GM19023 (cell line): ENCODE data around the gene TMEM91.
"Not testable (repeated sequence)": the region's sequence is repeated elsewhere in the genome, so short reads cannot be mapped to it uniquely, and the experiment has no call there.

ENCODE experiments used
- ATAC-seq: cut with Tn5 transposase; IDR thresholded peaks from one replicate; pipeline ENCODE4 v1.9.1; 2021; ENCODE audit warnings: mild to moderate bottlenecking, moderate library complexity; ENCODE audit not compliant: unreplicated experiment

The TMEM91 gene

DNA sequence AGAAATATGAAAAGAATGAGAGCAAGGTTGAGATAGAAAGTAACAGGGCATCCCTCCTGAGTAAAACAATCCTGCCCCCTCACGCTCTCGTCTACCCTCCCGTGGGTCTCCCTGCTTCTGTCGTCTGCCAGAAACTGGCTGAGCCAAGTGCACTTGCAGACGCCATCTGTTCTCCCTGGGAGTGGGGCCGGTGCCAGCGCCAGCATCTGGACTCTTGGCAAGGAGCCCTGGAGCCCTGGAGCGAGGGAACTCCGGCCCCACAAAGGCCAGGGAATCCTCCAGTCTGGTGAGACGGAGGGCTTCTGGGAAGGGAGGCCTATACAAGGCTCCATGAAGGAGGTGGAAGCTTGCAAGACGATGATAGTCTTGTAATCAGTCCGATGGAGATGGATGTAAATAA is 2.3 kb upstream of the TMEM91 start:
- no peak for ATAC-seq

DNA sequence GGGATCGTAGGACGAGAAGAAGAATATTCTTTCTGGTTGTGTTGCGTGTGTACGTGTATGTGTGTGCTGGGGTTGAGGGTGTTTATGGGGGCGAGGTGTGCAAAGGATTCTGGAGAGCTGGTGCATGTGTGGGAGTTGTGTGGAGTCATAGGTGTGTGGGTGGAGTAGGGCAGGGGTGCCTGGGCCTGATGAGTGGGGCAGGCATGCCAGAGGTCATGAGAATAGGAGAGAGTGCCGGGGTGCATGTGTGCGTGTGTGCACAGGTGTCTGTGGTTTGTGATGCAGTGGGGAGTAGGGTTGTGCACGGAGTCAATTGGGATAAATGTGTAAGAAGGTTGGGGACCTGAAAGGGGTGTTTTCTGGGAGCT is 649 bp downstream of the TMEM91 start:
- no peak for ATAC-seq

DNA sequence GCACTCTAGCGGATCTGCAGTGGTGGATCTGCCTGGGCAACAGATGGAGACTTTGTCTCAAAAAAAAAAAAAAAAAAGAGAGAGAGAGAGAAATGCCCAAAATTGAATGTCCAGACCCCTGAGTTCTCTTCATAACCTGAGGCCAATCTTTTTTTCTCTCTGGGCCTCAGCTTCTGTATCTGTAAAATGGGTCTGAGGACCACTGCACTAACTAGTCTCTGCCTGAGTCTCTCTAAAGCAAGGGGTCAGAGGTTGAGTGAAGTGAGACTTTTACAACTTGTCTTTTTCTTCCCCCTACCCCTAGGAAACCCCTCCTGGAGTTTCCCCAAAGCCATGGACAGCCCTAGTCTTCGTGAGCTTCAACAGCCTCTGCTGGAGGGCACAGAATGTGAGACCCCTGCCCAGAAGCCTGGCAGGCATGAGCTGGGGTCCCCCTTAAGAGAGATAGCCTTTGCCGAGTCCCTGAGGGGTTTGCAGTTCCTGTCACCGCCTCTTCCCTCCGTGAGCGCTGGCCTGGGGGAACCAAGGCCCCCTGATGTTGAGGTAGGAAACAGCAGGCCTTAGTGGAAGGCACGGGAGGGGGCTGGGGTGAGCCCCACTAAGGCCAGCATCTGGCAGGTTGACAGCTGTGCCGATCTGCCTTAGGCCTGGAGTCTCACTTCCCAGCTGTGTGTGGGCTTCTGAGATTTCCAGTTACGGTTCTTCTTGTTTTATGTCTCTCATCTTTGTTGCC is 1.8 kb downstream of the TMEM91 start:
- no peak for ATAC-seq

DNA sequence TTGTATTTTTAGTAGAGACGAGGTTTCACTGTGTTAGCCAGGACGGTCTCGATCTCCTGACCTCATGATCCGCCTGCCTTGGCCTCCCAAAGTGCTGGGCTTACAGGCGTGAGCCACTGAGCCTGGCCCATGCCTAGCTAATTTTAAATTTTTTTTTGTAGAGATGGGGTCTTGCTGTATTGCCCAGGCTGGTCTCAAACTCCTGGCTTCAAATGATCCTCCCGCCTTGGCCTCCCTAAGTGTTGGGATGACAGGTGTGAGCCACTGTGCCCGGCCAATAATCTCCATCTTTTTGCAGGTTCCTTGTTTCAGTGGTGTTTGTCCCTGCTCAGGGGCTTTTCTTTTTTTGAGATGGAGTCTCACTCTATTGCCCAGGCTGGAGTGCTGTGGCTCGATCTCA is 5.2 kb downstream of the TMEM91 start:
- ATAC-seq, result not testable (repeated sequence)

DNA sequence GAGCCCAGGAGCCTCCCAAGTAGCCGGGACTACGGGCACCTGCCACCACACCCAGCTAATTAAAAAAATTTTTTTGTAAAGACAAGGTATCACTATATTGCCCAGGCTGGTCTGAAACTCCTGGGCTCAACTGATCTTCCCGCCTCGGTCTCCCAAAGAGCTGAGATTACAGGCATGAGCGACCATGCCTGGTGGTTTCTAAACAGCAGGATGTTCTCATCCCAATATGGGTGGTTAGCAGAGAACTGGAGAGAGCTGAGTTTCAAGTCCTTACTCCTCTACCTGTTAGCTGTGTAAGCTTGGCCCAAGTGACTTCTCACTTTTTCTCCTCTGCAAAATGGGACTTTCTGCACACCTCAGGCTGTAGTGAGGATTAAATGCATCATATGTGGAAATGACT is 8.0 kb downstream of the TMEM91 start:
- no peak for ATAC-seq

DNA sequence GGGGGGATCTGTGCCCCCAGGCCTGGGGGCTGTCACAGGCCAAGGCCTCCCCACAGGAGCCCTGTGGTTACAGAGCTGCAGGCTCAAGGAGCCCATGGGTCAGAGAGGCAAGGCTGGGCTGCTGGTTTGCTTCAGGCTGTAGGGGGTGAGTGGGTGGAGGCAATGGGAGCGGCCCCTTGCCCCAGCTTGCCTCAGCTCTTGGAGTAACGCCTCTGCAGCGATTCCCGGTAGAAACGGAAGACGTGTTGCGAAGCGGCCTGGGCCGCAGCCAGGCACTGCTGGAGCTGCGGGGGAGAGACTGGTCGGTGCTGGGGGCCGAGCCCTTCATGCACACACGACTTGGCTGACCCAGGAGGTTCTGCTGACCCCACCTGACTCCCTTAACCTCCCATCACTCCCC is 10.1 kb downstream of the TMEM91 start:
- ATAC-seq, result no peak

DNA sequence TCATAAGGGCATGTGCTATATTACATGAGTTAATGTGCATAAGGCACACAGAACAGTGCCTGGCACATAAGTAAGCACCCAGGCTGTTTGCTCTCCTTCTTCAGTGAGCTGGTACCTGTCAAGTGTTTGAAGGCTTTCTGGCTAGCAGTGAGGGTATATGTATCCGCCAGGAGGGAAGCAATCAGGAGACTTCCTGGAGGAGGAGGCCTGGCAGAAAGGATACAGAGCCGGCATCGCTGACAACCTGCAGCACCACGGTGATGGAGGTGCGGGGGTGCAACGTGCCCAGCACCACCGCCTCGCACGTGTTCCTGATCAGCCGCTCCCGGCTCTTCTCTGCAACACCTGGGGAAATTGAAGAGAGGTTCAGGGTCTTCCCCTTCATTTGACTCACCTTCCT is 15.3 kb downstream of the TMEM91 start:
- ATAC-seq, result no peak

DNA sequence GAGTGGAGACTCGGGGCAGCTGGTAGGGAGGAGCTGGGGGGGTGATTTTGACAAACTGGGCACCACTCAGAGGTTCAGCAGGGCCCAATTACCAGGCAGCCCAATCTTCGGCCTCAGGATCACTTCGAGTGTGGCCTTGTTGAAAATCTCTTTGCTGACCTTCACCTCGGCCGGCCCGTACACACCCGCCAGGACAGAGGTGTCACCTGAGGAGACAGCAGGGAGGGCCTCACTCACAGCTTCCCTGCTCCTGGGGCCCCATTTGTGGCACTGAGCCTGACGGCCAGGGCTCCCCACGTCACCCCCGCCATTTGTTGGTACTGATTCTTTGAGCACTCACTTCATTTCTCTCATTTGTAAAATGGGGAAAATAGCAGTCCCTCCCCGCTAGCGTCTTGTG is 16.4 kb downstream of the TMEM91 start:
- no peak for ATAC-seq

DNA sequence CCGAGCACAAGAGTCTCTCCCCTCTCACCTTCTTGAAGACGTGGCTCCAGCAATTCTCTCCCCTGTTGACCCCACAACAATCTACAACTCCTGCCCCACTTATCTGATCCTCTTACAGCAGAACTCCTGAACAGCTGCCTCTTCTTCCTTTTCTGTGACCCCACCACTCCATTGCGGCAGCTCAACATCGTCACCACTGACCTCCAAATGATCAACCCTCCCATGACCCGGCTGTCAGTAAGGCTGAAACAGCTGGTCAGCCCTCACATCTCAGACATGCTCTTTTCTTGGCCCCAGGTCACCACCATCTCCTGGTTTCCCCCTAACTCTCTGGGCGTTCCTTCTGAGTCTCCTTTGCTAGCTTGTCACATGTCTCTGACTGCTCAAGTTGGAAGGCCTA is 19.0 kb downstream of the TMEM91 start:
- ATAC-seq, result no peak

DNA sequence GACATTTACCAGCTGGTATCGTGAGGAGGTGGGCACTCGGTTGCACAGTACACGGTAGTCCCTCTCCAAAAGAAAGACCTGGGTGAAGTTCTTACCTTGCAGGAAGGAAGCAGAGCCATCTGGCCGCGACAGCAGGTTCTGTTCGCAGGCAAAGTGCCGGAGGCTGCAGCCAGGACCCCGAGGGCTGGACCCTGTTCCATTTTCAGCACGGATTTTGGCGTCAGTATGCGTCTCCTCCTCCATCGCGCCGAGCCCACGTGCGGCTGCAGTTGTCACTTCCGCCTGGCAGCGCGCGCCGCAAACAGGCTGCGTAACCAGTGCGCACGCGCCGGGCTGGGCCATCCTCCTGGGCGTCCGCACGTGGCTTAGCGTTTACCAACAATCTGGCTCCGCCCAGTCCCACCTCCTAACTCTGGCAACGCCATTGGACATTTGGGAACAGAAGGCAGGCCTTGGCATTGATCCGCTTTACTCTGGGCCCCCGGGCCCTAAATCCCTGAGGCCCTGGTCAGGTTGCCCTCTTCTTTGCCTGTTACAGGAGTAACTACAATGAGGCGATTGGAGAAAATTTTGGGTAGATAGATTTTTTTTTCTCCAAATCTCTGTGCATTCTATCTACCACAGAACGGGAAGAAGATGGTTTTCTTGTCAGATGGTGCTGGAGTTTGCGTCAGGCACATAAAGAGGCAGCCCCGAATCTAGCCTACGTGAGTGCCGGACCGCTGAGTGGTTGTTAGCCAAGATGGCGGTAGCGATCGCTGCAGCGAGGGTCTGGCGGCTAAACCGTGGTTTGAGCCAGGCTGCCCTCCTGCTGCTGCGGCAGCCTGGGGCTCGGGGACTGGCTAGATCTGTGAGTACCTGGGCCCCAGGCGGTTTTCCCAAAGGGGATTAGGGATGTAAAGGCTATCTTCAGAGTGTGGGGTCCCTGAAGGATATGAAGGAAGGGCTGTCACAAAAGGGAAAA is 21.0 kb downstream of the TMEM91 start, which contains the start of the genes BCKDHA and EXOSC5:
BCKDHA (plus strand) TSS at position 733 of the 964 bp plus-strand sequence; CDS start at position 743, 10 bp downstream.
EXOSC5 (minus strand) TSS at position 274 of the 964 bp plus-strand sequence; CDS start at position 243, 31 bp downstream.
- ATAC-seq, result peak; percentile 88

DNA sequence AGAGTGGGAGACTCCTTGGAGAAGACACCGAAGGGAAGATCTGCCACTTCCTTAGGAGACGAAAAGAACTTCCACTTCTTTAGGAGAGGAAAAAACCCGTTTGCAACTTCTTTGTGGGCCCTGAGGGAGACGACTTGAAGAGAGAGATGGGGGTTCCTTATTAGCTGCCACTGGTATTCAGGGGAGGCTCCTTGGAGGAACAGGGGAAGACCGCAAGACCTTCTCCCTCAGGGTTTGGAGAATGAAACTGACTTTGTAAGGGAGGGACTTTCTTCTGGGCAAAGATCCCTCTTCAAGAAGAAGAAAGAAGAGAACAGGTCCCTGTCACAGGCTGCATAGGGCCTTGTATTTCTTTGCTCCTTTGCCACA is 21.7 kb downstream of the TMEM91 start:
- no peak for ATAC-seq

DNA sequence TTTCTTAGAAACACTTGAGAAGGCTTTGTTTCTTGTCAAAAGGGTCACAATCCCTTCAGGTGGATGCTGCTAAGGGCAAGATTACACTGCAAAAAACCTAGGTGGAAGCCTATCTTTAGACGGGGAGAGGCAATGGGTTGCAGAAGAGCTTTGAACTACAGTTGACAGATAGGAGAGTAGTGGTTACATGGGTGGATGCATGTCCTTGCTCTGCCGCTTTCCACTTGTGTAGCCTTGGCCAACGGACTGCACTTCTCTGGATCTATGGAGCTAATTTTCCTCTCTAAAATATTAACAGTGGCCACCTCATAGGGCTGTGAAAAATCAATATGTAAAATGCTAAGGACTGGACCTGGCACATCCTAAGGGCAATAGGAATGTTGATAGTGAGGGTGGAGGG is 22.3 kb downstream of the TMEM91 start:
- no peak for ATAC-seq

DNA sequence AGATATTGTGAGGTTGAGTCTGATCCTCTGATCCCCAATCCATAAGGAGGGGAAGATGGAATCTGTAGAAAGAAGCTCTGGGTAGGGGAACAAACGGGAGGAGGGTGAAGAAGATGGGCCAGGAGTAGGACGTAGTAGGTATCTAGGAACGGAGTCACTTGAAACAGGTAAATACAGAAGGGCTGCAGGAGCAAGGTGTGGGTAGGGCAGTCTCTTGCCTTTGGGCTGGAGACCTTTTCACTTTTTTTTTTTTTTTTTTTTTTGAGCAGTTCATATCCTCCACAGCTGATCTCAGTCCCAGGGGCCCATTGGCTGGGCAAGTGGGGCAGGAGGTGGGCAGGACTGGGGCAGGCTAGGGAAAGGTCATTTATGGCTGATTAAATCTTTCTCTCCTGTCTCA is 22.8 kb downstream of the TMEM91 start:
- ATAC-seq, result no peak

DNA sequence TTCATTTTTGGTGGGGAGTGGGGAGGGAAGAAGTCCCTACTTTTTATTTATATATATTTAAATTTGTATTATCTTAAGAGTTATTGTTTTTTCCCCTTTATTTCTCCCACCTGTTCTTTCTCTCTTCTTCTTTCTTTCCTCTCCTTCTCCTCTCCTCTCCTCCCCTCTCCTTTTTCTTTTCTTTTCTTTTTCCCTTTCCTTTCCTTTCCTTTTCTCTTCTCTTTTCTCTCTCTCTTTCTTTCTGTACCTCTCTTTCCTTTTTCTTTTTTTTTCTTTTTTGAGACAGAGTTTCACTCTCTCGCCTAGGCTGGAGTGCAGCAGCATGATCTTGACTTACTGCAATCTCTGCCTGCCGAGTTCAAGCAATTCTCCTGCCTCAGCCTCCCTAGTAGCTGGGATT is 23.2 kb downstream of the TMEM91 start:
- no peak for ATAC-seq

DNA sequence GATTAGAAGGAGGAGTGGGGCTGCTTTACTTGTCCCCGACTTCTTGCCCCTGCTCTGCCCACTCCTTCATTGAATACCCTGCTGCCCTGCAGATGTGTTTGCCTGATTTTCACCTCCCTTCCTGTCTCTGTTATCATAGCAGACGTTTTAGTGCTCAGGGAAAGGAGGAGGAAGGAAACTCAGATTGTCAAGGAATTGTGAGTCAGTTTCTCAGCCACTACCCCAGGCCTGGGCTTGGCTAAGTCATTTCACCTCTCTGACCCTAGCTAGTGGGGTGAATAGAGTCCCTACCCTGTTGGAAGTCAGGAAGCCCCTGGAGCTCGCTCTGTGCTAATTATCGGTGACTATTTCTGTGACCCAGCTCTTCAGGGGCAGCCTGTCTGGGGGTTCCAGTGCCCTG is 25.1 kb downstream of the TMEM91 start:
- no peak for ATAC-seq

DNA sequence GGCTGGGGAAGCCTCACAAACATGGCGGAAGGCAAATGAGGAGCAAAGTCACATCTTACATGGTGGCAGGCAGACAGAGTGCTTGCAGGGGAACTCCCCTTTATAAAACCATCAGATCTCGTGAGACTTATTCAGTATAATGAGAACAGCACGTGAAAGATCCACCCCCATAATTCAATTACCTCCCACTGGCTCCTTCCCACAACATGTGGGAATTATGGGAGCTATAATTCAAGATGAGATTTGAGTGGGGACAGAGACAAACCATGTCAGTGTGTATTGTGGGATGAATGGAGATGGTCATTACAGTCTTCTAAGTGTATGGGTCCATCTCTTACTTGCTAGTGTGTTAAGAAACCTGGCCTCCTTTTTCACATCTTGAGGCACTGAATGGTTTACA is 25.7 kb downstream of the TMEM91 start:
- ATAC-seq, result no peak

DNA sequence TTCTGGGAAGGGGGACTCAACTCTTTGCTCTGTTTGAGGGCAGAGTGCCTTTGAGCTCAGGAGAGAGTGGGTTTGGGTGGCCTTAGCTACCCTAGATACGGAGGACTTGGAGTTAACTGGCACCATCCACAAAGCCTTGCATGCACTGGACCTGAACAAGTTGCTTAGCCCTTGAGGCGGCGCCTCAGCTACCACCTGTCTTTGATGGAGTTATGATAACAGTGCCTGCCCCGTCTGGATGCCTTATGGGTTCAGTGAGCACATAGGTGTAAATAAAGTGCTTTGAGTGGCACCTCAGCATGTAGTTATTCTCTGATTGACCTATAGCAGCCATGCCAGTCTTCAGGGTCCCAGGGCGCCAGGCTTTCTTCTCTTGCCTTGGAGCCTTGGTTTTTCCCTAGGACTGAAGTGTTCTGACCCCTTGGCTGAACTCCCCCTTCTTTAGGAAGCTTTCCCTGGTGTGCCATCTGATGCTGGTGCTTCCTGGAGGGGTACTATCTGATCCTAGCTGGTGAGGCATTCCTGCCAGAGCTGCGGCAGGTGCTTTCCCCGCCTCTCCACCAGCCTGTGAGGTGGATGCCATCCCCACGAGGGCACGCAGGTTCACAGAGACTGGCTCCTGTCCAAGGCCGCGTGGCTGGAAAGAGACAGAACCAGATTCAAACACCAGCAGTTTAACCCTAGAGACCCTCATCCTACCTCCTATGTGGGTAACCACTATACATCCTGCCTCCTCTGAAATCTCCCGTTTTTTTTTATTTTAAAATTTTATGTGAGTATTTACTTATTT is 27.0 kb downstream of the TMEM91 start:
- ATAC-seq, result no peak

DNA sequence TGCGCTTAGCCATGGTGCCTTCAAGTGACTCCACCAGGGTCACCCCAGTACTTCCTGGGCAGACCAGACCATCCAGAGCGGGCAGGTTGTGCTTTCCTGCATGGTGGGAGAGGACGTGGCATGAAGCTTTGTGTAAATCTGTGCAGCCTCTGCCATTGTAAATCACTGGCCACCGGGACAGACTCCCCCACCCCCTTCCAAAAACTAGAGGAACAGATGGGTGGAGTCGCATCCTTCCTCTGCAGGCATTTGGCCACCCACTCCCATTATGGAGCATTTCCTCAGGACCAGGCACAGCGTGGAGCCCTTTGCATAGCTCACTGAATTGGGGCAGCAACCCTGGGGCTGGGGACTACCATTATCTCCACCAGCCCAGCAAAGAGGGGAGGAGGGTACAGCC is 29.4 kb downstream of the TMEM91 start:
- no peak for ATAC-seq

DNA sequence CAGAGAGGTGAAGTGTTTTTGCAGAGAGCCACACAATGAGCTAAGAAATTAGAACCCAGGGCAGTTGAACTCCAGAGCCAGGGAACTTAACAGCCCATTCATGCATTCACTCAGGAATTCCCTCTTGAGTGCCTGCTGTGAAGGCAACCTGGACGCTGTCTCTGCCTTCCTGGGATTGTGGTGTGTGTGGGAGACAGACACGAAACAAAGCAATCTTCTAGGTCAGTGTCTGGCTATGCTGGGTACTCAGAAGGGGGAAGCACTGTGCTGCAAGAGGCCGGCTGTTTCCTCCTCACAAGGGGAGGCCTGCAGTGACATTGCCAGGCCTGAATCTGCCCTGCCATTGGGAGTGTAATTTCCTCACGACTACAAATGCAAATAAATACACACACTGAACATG is 30.9 kb downstream of the TMEM91 start:
- no peak for ATAC-seq

DNA sequence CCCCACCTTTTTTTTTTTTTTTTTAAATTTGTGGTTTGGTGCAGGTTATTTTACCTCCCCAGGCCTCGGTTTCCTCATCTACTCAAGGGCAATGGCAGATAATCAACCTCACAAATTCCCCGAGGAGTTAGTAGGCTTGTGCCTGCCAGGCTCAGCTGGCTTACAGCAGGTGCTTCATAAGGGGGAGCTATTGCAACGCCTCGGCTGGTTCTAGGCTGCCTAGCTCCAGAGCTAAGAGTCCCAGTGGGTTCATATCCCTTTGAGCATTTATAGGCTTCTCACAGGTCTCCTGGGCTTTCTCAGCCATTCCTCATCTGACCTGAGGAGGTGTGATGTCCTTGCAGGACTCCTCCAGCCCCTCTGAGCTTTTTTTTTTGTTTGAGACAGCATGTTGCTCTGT is 31.9 kb downstream of the TMEM91 start:
- no peak for ATAC-seq

DNA sequence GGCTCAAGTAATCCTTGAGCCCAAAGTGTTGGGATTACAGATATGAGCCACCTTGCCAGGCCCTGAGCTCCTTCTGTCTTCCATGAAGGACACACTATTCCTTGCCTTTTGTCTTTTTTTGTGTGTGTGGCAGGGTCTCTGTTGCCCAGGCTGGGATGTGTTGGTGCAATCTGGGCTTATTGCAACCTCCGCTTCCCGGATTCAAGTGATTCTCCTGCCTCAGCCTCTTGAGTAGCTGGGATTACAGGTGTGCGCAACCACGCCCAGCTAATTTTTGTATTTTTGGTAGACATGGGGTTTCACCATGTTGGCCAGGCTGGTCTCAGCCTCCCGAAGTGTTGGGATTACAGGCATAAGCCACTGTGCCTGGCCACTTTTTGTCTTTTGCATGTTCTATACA is 32.5 kb downstream of the TMEM91 start:
- not testable (repeated sequence) for ATAC-seq
